ENCODE data around the gene TMEM94. TPM values are rescaled to one million over a fixed set of nuclear protein-coding genes. Genes with fewer than 3 reads are reported as not detected.

Gene TMEM94
- total and polyA plus RNA-seq, 2 of the 13 experiments (the other 11 are each of a cell fraction or from before 2014, with no cell fraction given): 32.6 to 134 TPM

- no peak for TF ChIP-seq ZHX2 (IDR thresholded peaks at IDR 0.05; ENCODE audit: low read depth)
- no peak for TF ChIP-seq ZHX2 (CRISPR knock-in tag; IDR thresholded peaks at IDR 0.05; ENCODE audit: borderline replicate concordance)
- TF ChIP-seq ZFP90 (CRISPR knock-in tag; IDR thresholded peaks at IDR 0.05; ENCODE audit: borderline replicate concordance): 0 out of 2 replicates have a peak, but pooled peaks have one; percentile 34
- TF ChIP-seq, protein P1, sequence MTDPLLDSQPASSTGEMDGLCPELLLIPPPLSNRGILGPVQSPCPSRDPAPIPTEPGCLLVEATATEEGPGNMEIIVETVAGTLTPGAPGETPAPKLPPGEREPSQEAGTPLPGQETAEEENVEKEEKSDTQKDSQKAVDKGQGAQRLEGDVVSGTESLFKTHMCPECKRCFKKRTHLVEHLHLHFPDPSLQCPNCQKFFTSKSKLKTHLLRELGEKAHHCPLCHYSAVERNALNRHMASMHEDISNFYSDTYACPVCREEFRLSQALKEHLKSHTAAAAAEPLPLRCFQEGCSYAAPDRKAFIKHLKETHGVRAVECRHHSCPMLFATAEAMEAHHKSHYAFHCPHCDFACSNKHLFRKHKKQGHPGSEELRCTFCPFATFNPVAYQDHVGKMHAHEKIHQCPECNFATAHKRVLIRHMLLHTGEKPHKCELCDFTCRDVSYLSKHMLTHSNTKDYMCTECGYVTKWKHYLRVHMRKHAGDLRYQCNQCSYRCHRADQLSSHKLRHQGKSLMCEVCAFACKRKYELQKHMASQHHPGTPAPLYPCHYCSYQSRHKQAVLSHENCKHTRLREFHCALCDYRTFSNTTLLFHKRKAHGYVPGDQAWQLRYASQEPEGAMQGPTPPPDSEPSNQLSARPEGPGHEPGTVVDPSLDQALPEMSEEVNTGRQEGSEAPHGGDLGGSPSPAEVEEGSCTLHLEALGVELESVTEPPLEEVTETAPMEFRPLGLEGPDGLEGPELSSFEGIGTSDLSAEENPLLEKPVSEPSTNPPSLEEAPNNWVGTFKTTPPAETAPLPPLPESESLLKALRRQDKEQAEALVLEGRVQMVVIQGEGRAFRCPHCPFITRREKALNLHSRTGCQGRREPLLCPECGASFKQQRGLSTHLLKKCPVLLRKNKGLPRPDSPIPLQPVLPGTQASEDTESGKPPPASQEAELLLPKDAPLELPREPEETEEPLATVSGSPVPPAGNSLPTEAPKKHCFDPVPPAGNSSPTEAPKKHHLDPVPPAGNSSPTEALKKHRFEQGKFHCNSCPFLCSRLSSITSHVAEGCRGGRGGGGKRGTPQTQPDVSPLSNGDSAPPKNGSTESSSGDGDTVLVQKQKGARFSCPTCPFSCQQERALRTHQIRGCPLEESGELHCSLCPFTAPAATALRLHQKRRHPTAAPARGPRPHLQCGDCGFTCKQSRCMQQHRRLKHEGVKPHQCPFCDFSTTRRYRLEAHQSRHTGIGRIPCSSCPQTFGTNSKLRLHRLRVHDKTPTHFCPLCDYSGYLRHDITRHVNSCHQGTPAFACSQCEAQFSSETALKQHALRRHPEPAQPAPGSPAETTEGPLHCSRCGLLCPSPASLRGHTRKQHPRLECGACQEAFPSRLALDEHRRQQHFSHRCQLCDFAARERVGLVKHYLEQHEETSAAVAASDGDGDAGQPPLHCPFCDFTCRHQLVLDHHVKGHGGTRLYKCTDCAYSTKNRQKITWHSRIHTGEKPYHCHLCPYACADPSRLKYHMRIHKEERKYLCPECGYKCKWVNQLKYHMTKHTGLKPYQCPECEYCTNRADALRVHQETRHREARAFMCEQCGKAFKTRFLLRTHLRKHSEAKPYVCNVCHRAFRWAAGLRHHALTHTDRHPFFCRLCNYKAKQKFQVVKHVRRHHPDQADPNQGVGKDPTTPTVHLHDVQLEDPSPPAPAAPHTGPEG (CRISPR knock-in tag; IDR thresholded peaks at IDR 0.05): no peak
- TF ChIP-seq DPF2 (CRISPR knock-in tag; IDR thresholded peaks at IDR 0.05; ENCODE audit: borderline replicate concordance, low read depth): no peak
- TF ChIP-seq ZNF318 (CRISPR knock-in tag; IDR thresholded peaks at IDR 0.05): peak; percentile 93
- no peak for TF ChIP-seq IKZF1 (IDR thresholded peaks at IDR 0.05)
- TF ChIP-seq, protein P2, sequence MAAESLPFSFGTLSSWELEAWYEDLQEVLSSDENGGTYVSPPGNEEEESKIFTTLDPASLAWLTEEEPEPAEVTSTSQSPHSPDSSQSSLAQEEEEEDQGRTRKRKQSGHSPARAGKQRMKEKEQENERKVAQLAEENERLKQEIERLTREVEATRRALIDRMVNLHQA (CRISPR knock-in tag; IDR thresholded peaks at IDR 0.05): no peak
Observed at GRCh38 chr17:75457047-75457654, 716 bp downstream of the TMEM94 start (continued).

All from HepG2 (cell line).